Measurements from ENCODE around the gene CDK1. TPM values are rescaled to one million over a fixed set of nuclear protein-coding genes. Genes with fewer than 3 reads are reported as not detected.

Gene CDK1
- total and polyA plus RNA-seq, 2 donors (not counting 3 experiments of a cell fraction or from before 2014, with no cell fraction given): 19.9 to 70.1 TPM

- dilution Hi-C loops (cut with MboI; ENCODE audit: extremely low pct_ligation_motif_present, low sequenced_read_pairs) (no loop called here), intact Hi-C loops (cut with micrococcal nuclease) (loop anchor here (5.0 kb wide), 1 partner anchor 821 kb away; no protein-coding TSS in a partner anchor)
- H3K4me2 ChIP-seq (ENCODE audit: insufficient read depth, low read length): no peak overlapping the region
- H3K4me1 ChIP-seq (ENCODE audit: control insufficient read depth, extremely low read depth, insufficient read depth, low read length): peaks cover 38% of the 10 kb centered on the region
- H3K9ac ChIP-seq (replicated peaks; ENCODE audit: extremely low read depth, insufficient read depth, low read length): no peak overlapping the region
- BruUV-seq (replicated peaks): no TSS peak
- no peak overlapping the region for H3K4me3 ChIP-seq (replicated peaks in 1 of 3; ENCODE audit: insufficient read depth in 1 of 3, low read depth in 1 of 3, low read length in 3 of 3)
- no peaks in the 10 kb centered on the region for H3K36me3 ChIP-seq (ENCODE audit: control insufficient read depth in 2 of 2, extremely low read depth in 1 of 2, insufficient read depth in 2 of 2, low read length in 2 of 2)
- H3K27me3 ChIP-seq (ENCODE audit: control insufficient read depth in 2 of 2, insufficient read depth in 2 of 2, low read length in 2 of 2): no peaks in the 10 kb centered on the region
- TF ChIP-seq GATA2 (IDR thresholded peaks at IDR 0.05; ENCODE audit: insufficient read depth, insufficient read length, low read depth, low read length) (no peak), MYC (IDR thresholded peaks at IDR 0.05; ENCODE audit: low read depth, low read length) (no peak), EZH2 (IDR thresholded peaks at IDR 0.05; ENCODE audit: borderline replicate concordance, low read depth, low read length, severe bottlenecking) (no peak), FOS (IDR thresholded peaks at IDR 0.05; ENCODE audit: borderline replicate concordance, insufficient read depth, low read length) (no peak), JUN (IDR thresholded peaks at IDR 0.05; ENCODE audit: borderline replicate concordance, insufficient read depth, insufficient read length, low read depth) (no peak), POLR2A (IDR thresholded peaks at IDR 0.05; ENCODE audit: low read depth, low read length) (no peak), POLR2AphosphoS5 (IDR thresholded peaks at IDR 0.05; ENCODE audit: insufficient read depth, low read depth, low read length) (no peak)
- TF ChIP-seq, protein P1, sequence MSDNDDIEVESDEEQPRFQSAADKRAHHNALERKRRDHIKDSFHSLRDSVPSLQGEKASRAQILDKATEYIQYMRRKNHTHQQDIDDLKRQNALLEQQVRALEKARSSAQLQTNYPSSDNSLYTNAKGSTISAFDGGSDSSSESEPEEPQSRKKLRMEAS (IDR thresholded peaks at IDR 0.05; ENCODE audit: insufficient read depth, insufficient read length): no peak
- H3K9me1 ChIP-seq (replicated peaks; ENCODE audit: control insufficient read depth, extremely low read depth, insufficient read depth, low read length): no peaks in the 10 kb centered on the region
- ChIA-PET CTCF (interaction anchor here (1.2 kb wide), 1 partner anchor 143 kb away, joined by 5 read pairs; no protein-coding TSS in a partner anchor), POLR2A (no interaction called here)
- FAIRE-seq (no peak), DNase-seq (ENCODE audit: low read depth, low spot score) (peak; percentile 21)
- H3K9me3 ChIP-seq (replicated peaks; ENCODE audit: control insufficient read depth, insufficient read depth, low read length): no peaks in the 10 kb centered on the region
- H3K27ac ChIP-seq (ENCODE audit: insufficient read depth, low read depth, low read length): peak overlapping the region; percentile 20
- H4K20me1 ChIP-seq (replicated peaks; ENCODE audit: control insufficient read depth, extremely low read depth, insufficient read depth, low read length): no peaks in the 10 kb centered on the region
- H2AFZ ChIP-seq (ENCODE audit: low read depth, low read length): no peak overlapping the region
- H3K79me2 ChIP-seq (ENCODE audit: control insufficient read depth, insufficient read depth, low read length): no peaks in the 10 kb centered on the region
Observed at GRCh38 chr10:60821656-60822055, 43.4 kb downstream of the CDK1 start.

DNA sequence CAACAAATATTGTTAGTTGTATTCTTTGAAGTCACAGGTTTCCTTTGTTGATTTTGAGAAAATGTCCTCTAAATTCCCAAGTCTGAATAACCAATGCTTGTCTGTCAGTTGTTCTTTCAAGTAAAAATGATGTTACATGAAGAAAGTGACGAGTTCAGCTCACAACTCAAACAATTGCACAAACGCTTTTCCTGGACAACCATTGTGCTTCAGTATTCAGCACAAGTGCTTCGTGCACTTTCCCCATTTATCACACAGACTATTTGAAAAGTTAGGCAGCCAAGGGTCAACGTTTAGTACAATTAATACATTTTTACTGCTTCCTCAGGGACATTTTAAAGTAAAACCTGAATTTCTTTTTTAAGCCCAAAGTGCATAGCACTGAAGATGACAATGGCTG, 44.5 kb downstream of the CDK1 start:
- Histone ChIP-seq H3K9ac (replicated peaks; ENCODE audit: extremely low read depth, insufficient read depth, low read length) (no peak overlapping the region), H4K20me1 (replicated peaks; ENCODE audit: control insufficient read depth, extremely low read depth, insufficient read depth, low read length) (no peaks in the 10 kb centered on the region), H3K79me2 (ENCODE audit: control insufficient read depth, insufficient read depth, low read length) (no peaks in the 10 kb centered on the region), H3K9me3 (replicated peaks; ENCODE audit: control insufficient read depth, insufficient read depth, low read length) (no peaks in the 10 kb centered on the region), H3K36me3 (ENCODE audit: control insufficient read depth in 2 of 2, extremely low read depth in 1 of 2, insufficient read depth in 2 of 2, low read length in 2 of 2) (no peaks in the 10 kb centered on the region), H2AFZ (ENCODE audit: low read depth, low read length) (peak overlapping the region; percentile 44), H3K4me2 (ENCODE audit: insufficient read depth, low read length) (no peak overlapping the region), H3K9me1 (replicated peaks; ENCODE audit: control insufficient read depth, extremely low read depth, insufficient read depth, low read length) (no peaks in the 10 kb centered on the region), H3K4me1 (ENCODE audit: control insufficient read depth, extremely low read depth, insufficient read depth, low read length) (peaks cover 40% of the 10 kb centered on the region), H3K4me3 (replicated peaks in 1 of 3; ENCODE audit: insufficient read depth in 1 of 3, low read depth in 1 of 3, low read length in 3 of 3) (no peak overlapping the region), H3K27me3 (ENCODE audit: control insufficient read depth in 2 of 2, insufficient read depth in 2 of 2, low read length in 2 of 2) (no peaks in the 10 kb centered on the region), H3K27ac (ENCODE audit: insufficient read depth, low read depth, low read length) (no peak overlapping the region)
- intact Hi-C loops (cut with micrococcal nuclease): loop anchor here (5.0 kb wide), 1 partner anchor 819 kb away; no protein-coding TSS in a partner anchor
- FAIRE-seq: no peak
- no peak for DNase-seq (ENCODE audit: low read depth, low spot score)
- POLR2A ChIA-PET: no interaction called here
- CTCF ChIA-PET: interaction anchor here (1.4 kb wide), 1 partner anchor 61 kb away, joined by 3 read pairs; no protein-coding TSS in a partner anchor
- TF ChIP-seq POLR2A (IDR thresholded peaks at IDR 0.05; ENCODE audit: low read depth, low read length) (no peak), FOS (IDR thresholded peaks at IDR 0.05; ENCODE audit: borderline replicate concordance, insufficient read depth, low read length) (no peak), CTCF (IDR thresholded peaks at IDR 0.05; ENCODE audit: extremely low read depth in 1 of 2, insufficient read depth in 1 of 2, low read depth in 1 of 2, low read length in 2 of 2) (no peak), JUN (IDR thresholded peaks at IDR 0.05; ENCODE audit: borderline replicate concordance, insufficient read depth, insufficient read length, low read depth) (no peak), POLR2AphosphoS5 (IDR thresholded peaks at IDR 0.05; ENCODE audit: insufficient read depth, low read depth, low read length) (no peak), MYC (IDR thresholded peaks at IDR 0.05; ENCODE audit: low read depth, low read length) (no peak), EZH2 (IDR thresholded peaks at IDR 0.05; ENCODE audit: borderline replicate concordance, low read depth, low read length, severe bottlenecking) (no peak), GATA2 (IDR thresholded peaks at IDR 0.05; ENCODE audit: insufficient read depth, insufficient read length, low read depth, low read length) (no peak)
- TF ChIP-seq, protein P1 (IDR thresholded peaks at IDR 0.05; ENCODE audit: insufficient read depth, insufficient read length): no peak
- dilution Hi-C loops (cut with MboI; ENCODE audit: extremely low pct_ligation_motif_present, low sequenced_read_pairs): no loop called here
- BruUV-seq (replicated peaks): no TSS peak

All from endothelial cell of umbilical vein (primary cell).